ENCODE data around the gene ITPR1.
A peak's percentile ranks its signal among the peaks of the same experiment; 100 is the strongest.

The ITPR1 gene

GRCh38 chr3:4615750-4616149 lies 122.6 kb downstream of the ITPR1 start:
- no peak overlapping the region for H3K4me2 ChIP-seq
- no peaks in the 10 kb centered on the region for H3K4me1 ChIP-seq
- H3K9me3 ChIP-seq, result no peaks in the 10 kb centered on the region
- TF ChIP-seq Cebpa-rat (IDR thresholded peaks at IDR 0.05), result no peak
- H3K36me3 ChIP-seq, result no peaks in the 10 kb centered on the region
- no peak overlapping the region for H3K9ac ChIP-seq
- peaks cover 8% of the 10 kb centered on the region; the same call in 1 of the 2 replicates for H4K20me1 ChIP-seq
- no peaks in the 10 kb centered on the region for H3K27me3 ChIP-seq
- H3K27ac ChIP-seq, result no peak overlapping the region
- H3K4me3 ChIP-seq, result no peak overlapping the region

- Histone ChIP-seq H3K36me3 (0 out of 2 replicates have a peak, but pooled peaks cover 8% of the 10 kb centered on the region), H4K20me1 (no peaks in the 10 kb centered on the region), H3K4me3 (no peak overlapping the region), H3K9ac (no peak overlapping the region), H3K9me3 (peaks cover 5% of the 10 kb centered on the region; the same call in 1 of the 2 replicates), H3K27me3 (no peaks in the 10 kb centered on the region), H3K4me1 (no peaks in the 10 kb centered on the region), H3K27ac (no peak overlapping the region), H3K4me2 (no peak overlapping the region)
- no peak for TF ChIP-seq Cebpa-rat (IDR thresholded peaks at IDR 0.05)
These were observed 130.4 kb downstream of the ITPR1 start for GRCh38 chr3:4623421-4623999.

GRCh38 chr3:4627651-4628375 lies 134.7 kb downstream of the ITPR1 start:
- Histone ChIP-seq H3K4me1 (peaks cover 7% of the 10 kb centered on the region), H3K27ac (no peak overlapping the region), H4K20me1 (no peaks in the 10 kb centered on the region), H3K9me3 (no peaks in the 10 kb centered on the region), H3K9ac (no peak overlapping the region), H3K4me3 (no peak overlapping the region), H3K4me2 (no peak overlapping the region), H3K36me3 (no peaks in the 10 kb centered on the region), H3K27me3 (no peaks in the 10 kb centered on the region)
- no peak for TF ChIP-seq Cebpa-rat (IDR thresholded peaks at IDR 0.05)

- Histone ChIP-seq H3K27ac (no peak overlapping the region), H3K4me2 (0 out of 2 replicates have a peak overlapping the region, but pooled peaks have one; percentile 4), H3K4me3 (no peak overlapping the region), H3K9me3 (no peaks in the 10 kb centered on the region), H3K9ac (no peak overlapping the region), H3K36me3 (no peaks in the 10 kb centered on the region), H3K4me1 (peaks cover 7% of the 10 kb centered on the region), H4K20me1 (no peaks in the 10 kb centered on the region), H3K27me3 (no peaks in the 10 kb centered on the region)
- no peak for TF ChIP-seq Cebpa-rat (IDR thresholded peaks at IDR 0.05)
These were observed 136.2 kb downstream of the ITPR1 start for GRCh38 chr3:4629095-4630007.

GRCh38 chr3:4633078-4634004 lies 140.2 kb downstream of the ITPR1 start:
- Histone ChIP-seq H3K9ac (no peak overlapping the region), H3K4me3 (no peak overlapping the region), H4K20me1 (no peaks in the 10 kb centered on the region), H3K4me1 (peaks cover 7% of the 10 kb centered on the region), H3K4me2 (no peak overlapping the region), H3K9me3 (no peaks in the 10 kb centered on the region), H3K27me3 (no peaks in the 10 kb centered on the region), H3K27ac (no peak overlapping the region), H3K36me3 (0 out of 2 replicates have a peak, but pooled peaks cover 5% of the 10 kb centered on the region)
- no peak for TF ChIP-seq Cebpa-rat (IDR thresholded peaks at IDR 0.05)

GRCh38 chr3:4634894-4635293 lies 141.7 kb downstream of the ITPR1 start:
- Histone ChIP-seq H3K4me2 (no peak overlapping the region), H3K4me1 (no peaks in the 10 kb centered on the region), H3K36me3 (peaks cover 13% of the 10 kb centered on the region; the same call in 1 of the 2 replicates), H3K9me3 (no peaks in the 10 kb centered on the region), H3K9ac (no peak overlapping the region), H3K27me3 (no peaks in the 10 kb centered on the region), H3K27ac (no peak overlapping the region), H4K20me1 (no peaks in the 10 kb centered on the region), H3K4me3 (no peak overlapping the region)
- no peak for TF ChIP-seq Cebpa-rat (IDR thresholded peaks at IDR 0.05)

- no peak for TF ChIP-seq Cebpa-rat (IDR thresholded peaks at IDR 0.05)
- Histone ChIP-seq H3K9me3 (no peaks in the 10 kb centered on the region), H3K4me3 (no peak overlapping the region), H3K27me3 (no peaks in the 10 kb centered on the region), H3K4me2 (no peak overlapping the region), H4K20me1 (no peaks in the 10 kb centered on the region), H3K27ac (no peak overlapping the region), H3K9ac (no peak overlapping the region), H3K4me1 (no peaks in the 10 kb centered on the region), H3K36me3 (peaks cover 36% of the 10 kb centered on the region)
These were observed 144.1 kb downstream of the ITPR1 start for GRCh38 chr3:4637265-4637664.

- TF ChIP-seq Cebpa-rat (IDR thresholded peaks at IDR 0.05), result no peak
- H4K20me1 ChIP-seq, result no peaks in the 10 kb centered on the region
- no peak overlapping the region for H3K9ac ChIP-seq
- H3K36me3 ChIP-seq, result peaks cover 71% of the 10 kb centered on the region
- no peaks in the 10 kb centered on the region for H3K4me1 ChIP-seq
- 0 out of 2 replicates have a peak, but pooled peaks cover 2% of the 10 kb centered on the region for H3K9me3 ChIP-seq
- H3K27me3 ChIP-seq, result no peaks in the 10 kb centered on the region
- H3K27ac ChIP-seq, result no peak overlapping the region
- H3K4me3 ChIP-seq, result no peak overlapping the region
- H3K4me2 ChIP-seq, result no peak overlapping the region
These were observed 148.9 kb downstream of the ITPR1 start for GRCh38 chr3:4641863-4642563.
